ENCODE measurements around the gene HMCN1.

Gene HMCN1

GRCh38 chr1:186055846-186056245 is 321.7 kb downstream of the HMCN1 start:
- Histone ChIP-seq H3K27ac (no peak overlapping the region), H3K4me2 (no peak overlapping the region), H3K4me1 (ENCODE audit: low read depth, poor library complexity, severe bottlenecking) (peaks cover 41% of the 10 kb centered on the region), H3K9ac (no peak overlapping the region), H2AFZ (ENCODE audit: low read depth) (no peak overlapping the region), H3K36me3 (ENCODE audit: insufficient read depth) (no peaks in the 10 kb centered on the region), H3K79me2 (ENCODE audit: insufficient read depth, low read depth) (no peaks in the 10 kb centered on the region), H3K4me3 (IDR thresholded peaks at IDR 0.05; ENCODE audit: insufficient read depth, low read depth, low read length) (no peak overlapping the region), H3K27me3 (ENCODE audit: insufficient read depth, low read depth) (no peaks in the 10 kb centered on the region), H4K20me1 (ENCODE audit: insufficient read depth) (no peaks in the 10 kb centered on the region)
- TF ChIP-seq, protein P1, sequence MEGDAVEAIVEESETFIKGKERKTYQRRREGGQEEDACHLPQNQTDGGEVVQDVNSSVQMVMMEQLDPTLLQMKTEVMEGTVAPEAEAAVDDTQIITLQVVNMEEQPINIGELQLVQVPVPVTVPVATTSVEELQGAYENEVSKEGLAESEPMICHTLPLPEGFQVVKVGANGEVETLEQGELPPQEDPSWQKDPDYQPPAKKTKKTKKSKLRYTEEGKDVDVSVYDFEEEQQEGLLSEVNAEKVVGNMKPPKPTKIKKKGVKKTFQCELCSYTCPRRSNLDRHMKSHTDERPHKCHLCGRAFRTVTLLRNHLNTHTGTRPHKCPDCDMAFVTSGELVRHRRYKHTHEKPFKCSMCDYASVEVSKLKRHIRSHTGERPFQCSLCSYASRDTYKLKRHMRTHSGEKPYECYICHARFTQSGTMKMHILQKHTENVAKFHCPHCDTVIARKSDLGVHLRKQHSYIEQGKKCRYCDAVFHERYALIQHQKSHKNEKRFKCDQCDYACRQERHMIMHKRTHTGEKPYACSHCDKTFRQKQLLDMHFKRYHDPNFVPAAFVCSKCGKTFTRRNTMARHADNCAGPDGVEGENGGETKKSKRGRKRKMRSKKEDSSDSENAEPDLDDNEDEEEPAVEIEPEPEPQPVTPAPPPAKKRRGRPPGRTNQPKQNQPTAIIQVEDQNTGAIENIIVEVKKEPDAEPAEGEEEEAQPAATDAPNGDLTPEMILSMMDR (conservative IDR thresholded peaks at IDR 0.05; ENCODE audit: low read depth, low read length), result no peak

- TF ChIP-seq, protein P1 (conservative IDR thresholded peaks at IDR 0.05; ENCODE audit: low read depth, low read length), result no peak
- Histone ChIP-seq H4K20me1 (ENCODE audit: insufficient read depth) (no peaks in the 10 kb centered on the region), H3K36me3 (ENCODE audit: insufficient read depth) (no peaks in the 10 kb centered on the region), H3K9ac (no peak overlapping the region), H3K27me3 (ENCODE audit: insufficient read depth, low read depth) (no peaks in the 10 kb centered on the region), H3K4me2 (peak overlapping the region; percentile 22; the same call in 1 of the 2 replicates), H3K79me2 (ENCODE audit: insufficient read depth, low read depth) (no peaks in the 10 kb centered on the region), H2AFZ (ENCODE audit: low read depth) (no peak overlapping the region), H3K4me3 (IDR thresholded peaks at IDR 0.05; ENCODE audit: insufficient read depth, low read depth, low read length) (no peak overlapping the region), H3K27ac (no peak overlapping the region), H3K4me1 (ENCODE audit: low read depth, poor library complexity, severe bottlenecking) (peaks cover 41% of the 10 kb centered on the region)
Observed at GRCh38 chr1:186057086-186057485, 322.9 kb downstream of the HMCN1 start.

DNA sequence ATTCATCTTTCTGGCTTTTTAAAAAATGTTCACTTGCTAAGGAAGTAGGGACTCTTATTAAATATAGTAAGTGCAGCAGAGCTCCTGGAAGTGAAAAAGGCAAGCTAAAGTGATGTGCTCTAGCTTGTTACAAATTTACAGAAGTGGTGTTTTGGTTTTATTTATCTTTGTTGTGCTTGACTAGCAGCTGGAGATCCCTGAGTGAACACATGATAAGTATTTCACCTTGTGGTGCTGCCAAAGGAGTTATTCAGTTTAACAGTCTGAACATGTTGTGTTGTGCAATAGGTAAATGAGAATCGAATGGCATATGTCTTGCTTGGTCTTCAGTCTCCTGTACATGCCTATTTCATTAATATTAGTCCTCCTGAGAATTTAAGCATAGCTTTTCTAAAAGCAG is 325.1 kb downstream of the HMCN1 start:
- Histone ChIP-seq H2AFZ (ENCODE audit: low read depth) (no peak overlapping the region), H3K27me3 (ENCODE audit: insufficient read depth, low read depth) (no peaks in the 10 kb centered on the region), H3K4me3 (IDR thresholded peaks at IDR 0.05; ENCODE audit: insufficient read depth, low read depth, low read length) (no peak overlapping the region), H3K36me3 (ENCODE audit: insufficient read depth) (no peaks in the 10 kb centered on the region), H3K79me2 (ENCODE audit: insufficient read depth, low read depth) (no peaks in the 10 kb centered on the region), H4K20me1 (ENCODE audit: insufficient read depth) (no peaks in the 10 kb centered on the region), H3K27ac (no peak overlapping the region), H3K4me2 (no peak overlapping the region), H3K9ac (no peak overlapping the region), H3K4me1 (ENCODE audit: low read depth, poor library complexity, severe bottlenecking) (peaks cover 41% of the 10 kb centered on the region)
- TF ChIP-seq, protein P1 (conservative IDR thresholded peaks at IDR 0.05; ENCODE audit: low read depth, low read length), result no peak

DNA sequence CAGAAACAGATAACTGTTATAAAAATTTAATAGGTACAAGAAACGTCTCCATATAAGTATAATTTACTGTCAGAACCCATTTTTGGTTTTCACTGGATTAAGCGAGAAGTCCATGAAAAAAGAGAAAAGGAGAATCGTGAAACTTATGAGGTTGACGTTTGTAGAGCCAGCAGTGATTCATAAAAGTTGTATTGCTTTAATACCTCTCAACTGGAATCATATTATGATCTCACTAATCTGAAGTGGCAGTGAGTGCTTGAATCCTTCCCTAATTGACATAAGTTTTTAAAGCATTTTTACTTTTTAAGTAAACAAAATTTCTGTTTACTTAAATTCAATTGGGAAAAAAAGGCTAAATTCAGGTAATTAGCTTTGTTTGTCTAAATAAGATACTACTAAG is 325.6 kb downstream of the HMCN1 start:
- no peak overlapping the region for H3K27ac ChIP-seq
- TF ChIP-seq, protein P1 (conservative IDR thresholded peaks at IDR 0.05; ENCODE audit: low read depth, low read length), result no peak

More for the DNA sequence above, 325.6 kb downstream of the HMCN1 start:
- no peak overlapping the region for H3K9ac ChIP-seq
- no peaks in the 10 kb centered on the region for H3K79me2 ChIP-seq (ENCODE audit: insufficient read depth, low read depth)
- no peak overlapping the region for H3K4me3 ChIP-seq (IDR thresholded peaks at IDR 0.05; ENCODE audit: insufficient read depth, low read depth, low read length)
- H3K4me2 ChIP-seq, result no peak overlapping the region
- no peaks in the 10 kb centered on the region for H3K27me3 ChIP-seq (ENCODE audit: insufficient read depth, low read depth)
- H2AFZ ChIP-seq (ENCODE audit: low read depth), result no peak overlapping the region
- no peaks in the 10 kb centered on the region for H3K36me3 ChIP-seq (ENCODE audit: insufficient read depth)
- H3K4me1 ChIP-seq (ENCODE audit: low read depth, poor library complexity, severe bottlenecking), result peaks cover 41% of the 10 kb centered on the region
- H4K20me1 ChIP-seq (ENCODE audit: insufficient read depth), result no peaks in the 10 kb centered on the region

Measured in KMS-11 (cell line).